Measurements from ENCODE around the gene TMEM266. TPM values are rescaled to one million over a fixed set of nuclear protein-coding genes. Genes with fewer than 3 reads are reported as not detected.

TMEM266 gene
- total RNA-seq, 1 donor from 2014 or later = 4.7 TPM

DNA sequence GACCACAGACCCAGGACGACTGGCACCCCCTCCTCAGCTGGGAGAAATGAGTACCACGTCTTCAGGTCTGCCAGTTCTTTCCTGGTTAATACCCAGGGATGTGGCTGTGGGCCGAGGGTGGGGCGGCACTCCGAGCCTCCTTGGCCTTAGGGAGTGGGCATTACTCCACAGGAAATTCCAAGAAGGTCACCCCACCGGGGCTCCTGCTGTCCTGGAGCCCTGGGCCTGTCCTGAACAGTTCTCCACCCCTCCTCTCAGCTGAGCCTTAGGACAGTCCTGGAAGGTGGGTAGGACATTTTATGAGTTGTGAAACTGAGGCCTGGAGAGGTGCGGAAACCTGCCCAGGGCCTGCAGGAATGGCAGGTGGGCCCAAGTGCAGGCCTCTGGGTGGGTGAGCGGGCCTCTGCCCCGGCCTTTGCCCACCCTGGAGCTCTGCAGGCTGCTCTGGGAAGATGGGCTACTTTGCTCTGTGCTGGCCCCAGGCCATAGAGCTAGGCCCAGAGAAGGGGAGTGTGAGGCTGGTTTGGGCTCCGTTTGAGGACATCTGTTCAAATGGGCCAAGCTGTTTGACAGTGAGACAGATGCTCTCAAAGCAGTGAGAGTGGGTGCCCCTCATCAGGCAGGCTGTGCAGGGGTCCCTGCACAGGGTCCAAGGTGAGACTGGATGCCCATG is 103.1 kb downstream of the TMEM266 start:
- DNase-seq = no peak

DNA sequence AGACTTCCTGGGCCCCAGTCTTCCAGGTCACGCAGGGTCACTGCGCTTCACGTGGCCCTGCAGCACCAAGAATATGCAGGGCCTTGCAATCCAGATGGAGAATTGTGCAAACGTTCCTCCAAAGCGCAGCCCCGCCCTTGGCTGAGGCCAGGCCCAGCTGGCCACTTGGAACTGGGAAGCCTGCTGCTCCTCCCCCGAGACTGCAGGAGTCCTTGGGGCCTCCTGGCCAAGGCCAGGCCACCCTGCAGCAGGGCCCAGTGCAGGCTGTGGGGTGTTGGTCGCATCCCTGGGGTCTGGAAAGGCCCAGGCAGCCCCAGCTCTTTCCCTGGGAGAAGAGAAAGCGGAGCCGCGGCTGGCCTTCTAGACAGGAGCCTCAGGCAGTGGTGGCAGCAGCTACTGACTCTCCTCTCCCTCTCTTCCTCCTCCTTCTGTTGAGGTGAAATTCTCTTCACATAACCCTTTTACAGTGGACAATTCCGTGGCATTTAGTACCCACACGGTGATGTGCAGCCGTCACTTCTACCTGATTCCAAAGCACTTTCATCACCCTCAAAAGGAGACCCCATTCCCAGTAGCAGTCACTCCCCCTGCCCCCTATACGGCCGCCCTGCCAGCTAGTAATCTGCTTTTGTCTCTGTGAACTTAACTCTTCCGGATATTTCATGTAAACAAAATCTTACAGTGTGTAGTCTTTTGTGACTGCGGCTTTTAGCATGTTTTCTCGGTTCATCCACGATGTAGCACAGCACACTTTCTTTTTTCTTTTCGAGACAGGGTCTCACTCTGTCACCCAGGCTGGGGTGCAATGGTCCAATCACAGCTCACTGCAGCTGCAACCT is 103.9 kb downstream of the TMEM266 start:
- DNase-seq = no peak

DNA sequence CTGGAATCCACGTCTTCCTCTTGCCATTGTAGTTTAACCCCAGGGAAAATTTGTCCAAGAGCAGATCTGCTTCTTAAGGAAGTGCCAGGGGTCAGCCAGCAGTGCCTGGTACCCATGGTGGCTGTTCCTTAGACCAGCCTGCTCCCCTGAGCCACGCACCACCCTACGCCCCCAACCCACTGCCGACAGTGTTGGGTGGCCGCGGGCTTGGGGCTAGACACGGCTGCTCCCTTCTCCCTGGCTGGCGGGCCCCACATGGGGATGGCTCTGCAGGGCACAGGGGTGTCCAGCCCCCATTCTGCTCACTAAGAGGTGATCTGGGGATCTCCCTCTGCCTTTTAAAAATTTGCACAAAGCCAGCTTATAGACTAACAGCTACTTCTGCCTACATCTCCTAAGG is 104.8 kb downstream of the TMEM266 start:
- DNase-seq = no peak

DNA sequence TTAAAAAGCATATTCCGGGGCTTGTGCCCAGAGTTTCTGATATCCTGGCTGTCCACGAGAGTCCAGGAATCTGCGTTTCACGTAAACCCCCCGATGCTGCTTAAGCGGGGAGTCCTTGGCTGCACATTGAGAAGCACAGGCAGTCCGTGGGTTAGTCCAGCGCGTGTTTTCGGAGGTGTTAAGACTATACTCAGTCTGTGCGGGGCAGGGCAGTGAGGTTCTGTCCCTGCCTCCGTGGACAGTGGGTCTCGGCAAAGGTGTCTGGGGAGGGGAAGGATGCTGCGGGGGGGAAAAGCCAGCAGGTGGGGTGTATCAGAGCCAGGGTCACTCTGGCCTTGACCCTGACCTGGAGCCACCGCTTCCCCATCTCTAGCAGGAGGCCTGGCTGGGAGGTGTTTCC is 106.2 kb downstream of the TMEM266 start:
- no peak for DNase-seq

DNA sequence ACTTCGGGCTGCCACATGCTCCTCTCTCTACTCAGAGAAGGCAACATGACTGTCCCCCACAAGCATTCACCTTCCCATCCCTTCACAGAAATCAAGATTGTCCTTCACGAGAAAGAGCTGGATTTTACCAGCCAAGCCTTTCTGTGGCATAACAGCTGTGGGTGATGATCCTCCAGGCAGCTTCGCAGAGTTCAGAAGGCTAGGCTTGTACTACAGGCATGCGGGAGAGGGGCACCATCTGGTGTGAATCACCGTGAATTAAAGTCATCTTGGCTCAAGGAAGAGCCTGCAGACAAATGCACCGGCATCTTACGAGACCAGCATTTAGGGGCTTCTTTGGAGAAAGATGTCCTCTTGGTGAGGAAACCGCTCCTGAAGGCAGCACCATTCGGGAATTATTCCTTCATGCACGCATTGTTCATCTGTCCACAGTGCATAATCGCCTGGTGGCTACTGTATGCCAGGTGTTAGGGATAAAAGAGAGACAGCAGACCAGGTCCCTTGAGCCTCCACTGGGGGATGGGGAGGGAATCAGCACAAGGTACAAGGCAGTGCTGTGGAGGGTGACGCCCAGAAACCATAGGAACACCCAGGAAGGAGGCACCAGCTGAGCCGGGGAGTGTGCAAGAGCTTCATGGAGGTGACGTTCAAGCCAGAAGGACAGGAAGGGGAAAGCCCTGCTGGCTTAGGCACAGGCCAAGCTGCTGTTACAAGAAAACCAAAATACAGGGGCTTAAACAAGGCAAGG is 108.6 kb downstream of the TMEM266 start:
- no peak for DNase-seq

DNA sequence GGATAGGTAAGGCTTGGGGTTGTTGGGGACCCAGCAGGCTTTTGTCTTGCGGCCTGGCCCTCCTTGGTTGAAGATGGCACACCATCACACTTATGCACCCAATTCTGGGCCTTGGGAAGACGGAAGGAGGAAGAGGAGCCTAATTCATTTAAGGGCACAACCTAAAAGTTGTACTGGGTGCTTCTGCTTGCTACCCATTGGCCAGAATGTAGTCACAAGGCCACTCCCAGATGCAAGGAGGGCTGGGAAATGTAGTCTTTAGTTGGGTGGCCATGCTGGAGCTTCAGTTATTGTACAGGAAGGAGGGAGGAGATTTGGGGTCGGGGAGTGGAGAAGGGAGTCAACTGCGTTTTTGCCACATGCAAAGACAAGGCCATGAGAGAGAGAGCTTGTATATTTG is 109.2 kb downstream of the TMEM266 start:
- DNase-seq = no peak

DNA sequence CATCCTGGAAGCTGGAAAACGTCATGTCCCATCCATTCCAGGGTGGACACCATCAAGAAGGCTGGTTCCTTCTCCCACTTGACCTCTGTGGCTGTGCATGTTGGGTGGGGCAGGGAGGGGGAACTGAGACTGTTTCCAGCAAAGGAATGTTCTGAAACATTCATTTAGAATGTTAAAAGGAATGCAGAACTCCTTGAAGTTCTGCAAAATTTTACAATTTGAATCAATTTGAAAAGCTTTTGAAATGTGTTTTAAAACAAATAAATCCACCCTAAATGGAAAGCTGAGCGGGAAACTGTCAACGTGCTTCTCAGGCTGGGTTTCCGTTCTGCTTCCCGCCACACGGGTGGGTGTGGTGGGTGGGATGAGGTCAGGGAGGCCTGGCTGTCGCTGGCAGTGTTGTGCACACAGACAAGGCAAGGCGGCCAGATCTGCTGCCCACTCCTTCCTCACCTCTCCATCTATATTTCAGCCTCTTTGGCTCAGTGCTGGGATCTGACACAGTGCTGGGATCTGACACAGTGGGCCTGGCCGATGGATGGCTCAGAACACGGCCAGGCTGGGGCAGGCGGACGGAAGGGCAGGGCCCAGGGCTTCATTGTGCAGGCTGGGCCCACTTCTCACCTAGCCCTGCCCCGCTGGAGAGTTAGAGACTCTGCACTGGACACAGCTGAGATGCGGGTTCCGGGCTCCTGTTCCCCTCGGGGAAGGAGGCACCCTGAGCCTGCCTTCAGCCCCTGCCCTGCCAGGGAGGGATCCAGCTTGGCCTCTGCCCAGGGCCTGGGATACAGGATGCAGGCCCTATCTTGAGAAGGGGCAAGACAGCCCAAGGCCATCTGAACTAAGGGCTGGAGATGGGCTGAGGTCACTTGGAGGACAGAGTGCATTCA is 110.4 kb downstream of the TMEM266 start:
- DNase-seq = no peak

DNA sequence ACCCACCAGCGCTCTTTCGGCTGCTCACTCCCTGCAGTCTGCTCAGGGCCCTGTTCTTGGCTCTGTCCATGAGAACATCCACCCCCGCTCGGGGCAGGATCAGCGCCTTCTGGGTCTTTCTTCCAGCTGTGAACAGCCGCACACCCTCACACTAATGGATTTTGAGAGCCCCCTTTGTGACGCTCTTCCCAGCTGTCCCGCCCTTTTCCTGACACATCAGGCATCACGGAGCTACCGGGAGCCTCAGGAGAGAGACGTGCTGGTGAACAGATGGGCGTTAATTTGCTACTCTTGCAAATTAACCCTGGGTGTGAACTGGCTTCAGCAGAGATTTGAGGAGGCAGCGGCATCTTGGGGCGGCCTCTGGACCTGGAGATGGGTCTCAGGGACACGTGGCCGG is 113.0 kb downstream of the TMEM266 start:
- DNase-seq = no peak

DNA sequence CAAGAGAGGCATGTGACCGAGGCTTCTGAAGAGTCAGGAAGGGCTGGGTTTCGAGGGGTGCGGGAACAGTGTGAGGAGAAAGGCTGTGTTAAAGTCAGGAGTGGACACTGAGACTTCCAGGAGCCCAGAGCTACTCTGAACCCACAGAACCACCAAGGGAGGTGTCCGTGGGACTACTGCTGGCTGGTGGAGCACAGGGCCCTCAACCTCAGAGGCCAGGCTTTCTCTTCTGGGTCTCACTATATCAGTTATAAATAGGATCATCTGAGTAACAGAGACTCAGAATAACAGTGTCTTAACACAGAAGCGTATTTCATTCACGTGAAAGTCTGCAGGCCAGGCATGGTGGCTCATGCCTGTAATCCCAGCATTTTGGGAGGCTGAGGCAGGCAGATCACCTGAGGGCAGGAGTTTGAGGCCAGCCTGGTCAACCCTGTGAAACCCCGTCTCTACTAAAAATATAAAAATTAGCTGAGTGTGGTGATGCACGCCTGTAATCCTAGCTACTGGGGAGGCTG is 113.6 kb downstream of the TMEM266 start:
- no peak for DNase-seq

DNA sequence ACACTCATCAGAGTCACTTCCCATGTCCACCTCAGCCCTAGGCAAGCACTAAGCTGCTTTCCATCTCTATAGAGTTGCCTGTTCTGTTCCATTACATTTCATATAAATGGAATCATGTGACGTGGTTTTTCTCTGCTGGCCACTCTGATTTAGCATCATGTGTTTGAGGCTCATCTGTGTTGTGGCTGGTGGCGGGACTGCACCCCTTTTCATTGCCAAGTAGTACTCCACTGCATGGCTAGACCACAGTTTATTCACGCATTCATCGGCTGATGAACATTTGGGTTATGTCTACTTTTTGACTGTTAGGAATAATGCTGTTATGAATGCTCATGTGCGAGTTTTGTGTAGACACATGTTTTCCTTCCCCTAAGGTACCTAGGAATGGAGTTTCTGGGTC is 114.9 kb downstream of the TMEM266 start:
- no peak for DNase-seq

DNA sequence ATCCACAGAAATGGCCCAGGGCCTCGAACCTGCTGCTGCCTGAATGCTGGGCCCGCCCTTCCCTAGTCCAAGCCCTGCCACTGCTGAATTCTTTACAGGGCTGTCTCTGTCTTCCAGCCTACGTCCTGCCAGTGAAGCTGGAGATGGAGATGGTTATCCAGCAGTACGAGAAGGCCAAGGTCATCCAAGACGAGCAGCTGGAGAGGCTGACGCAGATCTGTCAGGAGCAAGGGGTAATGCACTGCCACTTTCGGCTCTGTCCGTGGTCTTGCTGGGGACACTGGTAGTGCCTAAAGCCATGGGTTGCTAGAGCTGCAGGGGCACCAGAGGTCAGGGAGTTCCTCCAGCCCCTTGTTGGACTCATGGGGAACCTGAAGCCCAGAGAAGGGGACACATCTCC is 115.7 kb downstream of the TMEM266 start:
- no peak for DNase-seq

DNA sequence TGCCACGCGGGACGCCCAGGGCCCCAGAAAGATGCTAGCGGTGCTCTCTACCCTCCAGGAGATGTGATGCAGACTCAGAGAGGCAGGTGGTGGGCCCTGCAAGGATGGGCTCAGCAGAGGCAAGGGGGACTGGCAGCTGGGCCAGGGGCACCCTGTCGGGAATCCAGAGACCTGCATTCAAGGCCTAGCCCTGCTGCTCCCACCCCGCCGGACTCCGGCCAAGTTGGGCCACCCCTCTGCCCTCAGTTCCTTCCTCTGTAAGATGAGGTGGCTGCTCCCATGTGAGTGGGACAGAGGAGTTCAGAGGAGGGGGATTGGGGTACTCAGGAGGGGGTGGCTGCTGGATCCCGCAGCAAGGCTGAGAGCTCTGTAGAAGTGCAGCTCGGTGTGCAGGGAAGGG is 116.3 kb downstream of the TMEM266 start:
- DNase-seq = no peak

DNA sequence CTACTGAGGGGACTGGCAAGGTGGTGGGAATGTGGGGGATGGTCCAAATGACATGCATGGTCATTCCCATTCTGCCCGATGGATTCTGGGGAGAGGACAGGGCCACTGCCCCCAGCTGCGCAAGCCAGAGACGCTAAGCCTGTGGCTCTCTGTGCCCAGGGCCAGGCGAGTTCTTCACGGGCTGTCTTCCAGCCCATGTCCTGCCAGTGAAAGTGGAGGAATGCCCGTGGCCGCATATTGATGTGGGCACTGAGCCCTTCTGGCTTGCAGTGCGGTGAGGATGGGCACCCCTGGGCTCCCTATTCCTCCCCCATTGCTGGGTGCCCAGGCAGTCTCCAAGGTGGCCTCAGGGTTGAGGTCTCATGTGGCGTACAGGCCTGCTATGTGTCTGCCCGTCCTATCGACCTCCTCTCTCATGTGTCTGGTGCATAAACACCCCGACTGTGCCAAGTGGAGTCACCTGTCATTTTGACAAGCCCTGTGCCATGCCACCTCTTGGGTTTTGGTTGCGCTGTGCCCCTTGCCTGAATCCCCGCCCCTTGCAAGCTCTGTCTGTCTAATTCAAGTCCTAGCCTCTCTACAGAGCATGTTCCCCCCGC is 116.8 kb downstream of the TMEM266 start:
- no peak for DNase-seq

DNA sequence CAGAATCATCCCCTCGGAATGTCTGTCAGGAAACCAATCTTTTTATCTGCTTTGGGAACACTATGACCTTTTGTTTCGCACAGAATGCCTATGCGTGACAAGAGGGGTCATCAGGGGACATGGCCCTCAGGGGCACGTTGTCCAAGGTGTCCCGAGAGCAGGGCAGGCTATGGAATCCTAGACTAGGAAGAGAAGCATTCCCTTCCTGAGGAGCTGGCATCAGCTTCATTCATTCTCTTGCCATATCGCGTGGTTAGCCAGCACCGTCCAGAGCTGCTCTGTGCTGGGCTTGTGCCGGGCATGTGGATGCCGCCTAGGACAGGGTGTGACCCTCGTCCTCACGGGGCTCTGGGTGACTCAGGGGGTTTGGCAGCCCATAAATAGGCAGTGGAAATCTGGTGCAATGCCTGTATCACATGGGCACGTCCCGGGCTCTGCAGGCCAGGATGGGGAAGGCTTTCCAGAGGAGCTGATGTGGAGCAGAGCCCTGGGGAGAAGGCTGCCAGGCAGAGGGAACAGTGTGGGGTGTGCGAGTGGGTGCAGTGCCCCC is 117.8 kb downstream of the TMEM266 start:
- peak; percentile 27 for DNase-seq

DNA sequence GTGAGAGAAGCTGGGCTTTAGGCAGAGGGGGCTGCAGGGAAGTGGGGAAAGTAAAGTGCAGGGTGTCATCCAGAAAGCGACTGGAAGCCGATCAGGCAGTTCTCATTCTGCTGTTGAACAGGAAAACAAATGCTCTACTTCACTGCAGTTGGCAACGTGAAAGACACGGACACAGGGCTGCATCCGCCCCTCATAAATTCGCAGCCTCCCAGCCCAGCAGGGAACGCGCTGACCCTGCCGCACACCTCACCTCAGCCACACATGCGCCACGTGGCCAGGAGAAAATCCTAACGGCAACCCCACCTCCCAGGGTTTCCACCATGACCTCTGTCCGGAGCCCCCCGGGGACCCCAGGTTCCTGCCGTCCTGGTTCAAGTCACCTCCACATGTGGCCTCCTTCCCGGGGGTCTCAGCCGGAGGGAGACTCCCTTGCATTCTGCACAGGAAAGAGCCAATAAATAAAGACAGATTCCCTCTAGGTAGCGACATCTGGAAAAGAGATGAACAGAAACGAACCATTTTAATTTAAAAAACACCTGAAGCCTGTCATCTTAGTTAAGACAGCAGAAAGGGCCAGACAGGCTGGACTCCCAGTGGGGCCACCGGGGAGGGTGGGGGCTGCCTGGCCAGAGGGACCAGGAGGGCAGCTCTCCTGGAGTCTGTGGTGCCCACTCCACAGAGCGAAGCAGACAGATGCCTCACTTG is 118.7 kb downstream of the TMEM266 start:
- no peak for DNase-seq

DNA sequence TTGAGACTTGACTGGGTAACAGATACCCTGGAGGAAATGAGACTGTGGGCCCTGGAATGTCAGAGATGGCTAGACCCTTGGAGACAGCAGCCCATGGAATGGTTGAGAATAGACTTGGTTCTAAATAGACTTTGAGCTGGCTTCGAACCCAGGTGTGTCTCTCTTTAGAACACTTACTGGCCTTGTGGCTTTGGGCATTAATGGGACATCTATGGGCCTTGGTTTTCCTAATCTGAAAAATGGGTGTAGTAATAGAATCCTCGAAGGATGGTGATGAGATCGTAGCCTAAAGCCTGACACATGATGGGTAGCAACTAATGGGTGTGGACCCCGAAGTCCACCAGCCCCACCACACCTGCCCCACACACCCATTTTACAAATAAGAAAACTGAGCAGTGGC is 119.2 kb downstream of the TMEM266 start:
- no peak for DNase-seq

DNA sequence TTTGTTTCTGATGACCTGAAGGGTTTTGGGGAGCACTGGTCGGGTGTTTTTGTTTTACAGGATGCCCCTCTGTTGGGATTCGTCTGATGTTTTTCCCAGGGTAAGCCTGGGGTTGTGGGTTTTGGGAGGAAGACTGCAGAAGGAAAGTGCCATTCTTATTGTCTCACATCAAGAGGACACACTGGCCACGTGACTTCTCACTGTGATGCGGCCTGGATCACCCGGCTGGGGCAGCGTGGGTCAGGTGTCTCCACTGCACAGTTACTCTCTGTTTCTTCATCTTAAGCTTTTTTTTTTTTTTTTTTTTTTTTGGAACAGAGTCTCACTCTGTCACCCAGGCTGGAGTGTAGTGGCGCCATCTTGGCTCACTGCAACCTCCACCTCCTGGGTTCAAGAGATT is 120.5 kb downstream of the TMEM266 start:
- no peak for DNase-seq

DNA sequence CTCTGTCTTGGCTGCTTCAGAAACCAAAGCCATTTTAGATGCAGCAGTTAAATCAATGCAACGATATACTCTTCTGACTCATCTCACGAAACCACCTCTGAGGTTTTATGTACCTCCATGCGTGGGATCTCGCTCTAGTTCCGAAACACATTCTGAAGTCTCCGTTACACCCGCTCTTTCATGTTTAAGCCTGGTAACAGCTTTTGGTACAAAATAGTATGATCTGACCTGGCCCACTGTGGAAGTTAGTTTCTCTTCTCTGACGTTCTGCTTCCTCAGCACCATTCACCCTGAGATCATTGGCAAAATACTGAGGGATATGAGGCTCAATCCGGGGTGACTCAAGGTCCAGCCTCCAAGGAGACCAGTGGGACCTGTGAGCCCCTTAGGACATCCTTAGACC is 121.9 kb downstream of the TMEM266 start:
- DNase-seq = no peak

DNA sequence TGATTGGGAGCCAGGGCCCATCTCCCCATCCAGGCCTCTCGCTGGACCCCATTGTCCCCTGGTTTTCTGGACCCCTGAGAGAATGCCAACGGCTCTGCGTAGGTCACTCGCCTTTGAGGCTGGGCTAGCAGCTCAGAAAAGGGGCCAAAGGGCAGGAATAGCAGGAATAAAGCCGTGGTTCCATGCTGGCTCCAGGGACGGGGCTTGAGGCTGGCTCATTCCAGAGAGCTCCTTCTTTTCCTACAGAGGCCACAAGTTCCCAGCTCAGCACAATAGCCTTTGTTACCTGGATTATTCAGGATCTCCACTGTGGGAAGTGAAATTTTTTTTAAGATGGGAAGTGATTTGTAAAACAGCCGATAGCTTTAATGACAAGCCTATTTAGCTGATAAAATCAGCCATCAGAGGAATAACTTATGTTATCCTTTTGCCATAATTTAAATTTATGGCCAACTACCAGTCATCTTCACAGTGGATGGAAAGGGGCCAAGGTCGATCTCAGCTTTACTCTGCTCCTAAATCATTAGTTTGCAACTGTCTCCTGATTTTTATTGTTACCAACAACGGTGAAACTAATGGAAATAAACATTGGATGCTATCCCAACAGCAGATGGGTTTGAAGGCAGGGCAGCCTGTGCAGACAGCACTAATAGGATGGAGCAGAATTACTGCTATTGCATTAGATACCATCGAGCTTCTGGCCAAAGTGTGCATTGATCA is 124.3 kb downstream of the TMEM266 start:
- DNase-seq = no peak

DNA sequence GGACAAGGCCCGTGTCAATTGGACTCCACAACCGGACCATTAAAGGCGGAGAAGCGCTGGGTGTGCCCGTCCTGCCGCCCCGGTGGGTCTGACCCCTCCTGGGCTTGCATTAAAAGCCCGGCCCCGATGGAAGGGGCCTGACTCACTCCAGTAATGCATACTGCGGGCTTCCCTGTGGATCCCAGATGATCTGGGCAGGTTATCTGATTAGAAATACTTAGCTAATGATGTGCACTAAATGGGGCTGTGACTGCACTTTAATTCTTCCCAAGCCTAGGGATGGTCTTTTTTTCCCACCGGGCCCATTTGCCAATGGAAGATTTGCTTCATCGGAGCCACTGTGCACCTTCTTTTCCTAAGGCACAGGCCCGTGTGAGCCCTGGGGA is 124.9 kb downstream of the TMEM266 start:
- DNase-seq = no peak

All from occipital lobe (tissue), 2 donors.